Sigmoid colon (tissue), 7 donors: ENCODE results near the gene ZNF211. TPM values are rescaled to one million over a fixed set of nuclear protein-coding genes. Genes with fewer than 3 reads are reported as not detected.

Experiments
- DNase-seq: peaks from one replicate; pipeline ENCODE4 v3.0.0-alpha.2; 2019
- H3K27ac ChIP-seq, 4 donors: fragments of 200-600 bp; sonication (generic); one replicate each; pipeline ENCODE4 v1.5.1; 2016 to 2019; ENCODE audit warnings: mild to moderate bottlenecking in 1 of 4
- H3K27me3 ChIP-seq, 3 donors: fragments of 200-600 bp; sonication (generic); one replicate each; pipeline ENCODE4 v1.5.1; 2019; ENCODE audit warnings: mild to moderate bottlenecking in 1 of 3
- H3K36me3 ChIP-seq, 4 donors: fragments of 200-600 bp; sonication (generic); one replicate each; pipeline ENCODE4 v1.5.1; 2016 to 2019
- H3K4me1 ChIP-seq, 4 donors: fragments of 200-600 bp; sonication (generic); one replicate each; pipeline ENCODE4 v1.5.1; 2017 to 2019
- H3K4me3 ChIP-seq, 4 donors: fragments of 200-600 bp; sonication (generic); one replicate each; pipeline ENCODE4 v1.5.1; 2017 to 2019; ENCODE audit warnings: mild to moderate bottlenecking in 2 of 4, moderate library complexity in 1 of 4
- H3K9me3 ChIP-seq, 4 donors: fragments of 200-600 bp in 3 of 4; sonication (generic) in 3 of 4; one replicate each; pipeline versions ENCODE4 v1.5.1 to v1.6.1; 2013 to 2019
- CTCF ChIP-seq, 4 experiments: fragments of 450-650 bp in 3 of 4; fragments of 200-600 bp in 1 of 4; IDR thresholded peaks; one replicate each; pipeline ENCODE4 v1.5.1; 2016 to 2019; ENCODE audit warnings: antibody characterized with exemption in 4 of 4, mild to moderate bottlenecking in 3 of 4, moderate library complexity in 2 of 4
- EP300 ChIP-seq, 4 donors: sonication (generic); formaldehyde crosslinking; IDR thresholded peaks; one replicate each; pipeline ENCODE4 v1.6.1; 2017; ENCODE audit warnings: antibody characterized with exemption in 4 of 4
- POLR2A ChIP-seq, 2 donors: fragments of 450-650 bp; IDR thresholded peaks; one replicate each; pipeline ENCODE4 v1.6.1; 2016; ENCODE audit warnings: antibody characterized with exemption in 2 of 2, mild to moderate bottlenecking in 2 of 2, moderate library complexity in 2 of 2
- POLR2AphosphoS5 ChIP-seq, 4 donors: sonication (generic); formaldehyde crosslinking; IDR thresholded peaks; one replicate each; pipeline ENCODE4 v1.6.1; 2017; ENCODE audit warnings: antibody characterized with exemption in 4 of 4
- WGBS, 2 donors: extraction: QIAGEN DNeasy Blood & Tissue Kit; methylation state at CpG; one replicate each; pipeline ENCODE4 v1.1.7; 2013; 5-methylcytosine and 5-hydroxymethylcytosine counted together
- intact Hi-C: fragments of 100-400 bp; cut with DNase I; formaldehyde crosslinking; loops from one replicate; pipeline ENCODE4 v1.15.1; 2023
- polyA plus RNA-seq, 3 donors: library from polyadenylated mRNA; stranded (reverse); fragments of 200-250 nt; gene quantifications; one replicate each; pipeline ENCODE4 v1.2.3, GENCODE V29; 2013
- total RNA-seq, 4 donors: library from RNA; depleted of rRNA; stranded (reverse); fragments of >200 nt; gene quantifications; one replicate each; pipeline ENCODE4 v1.1.0, GENCODE V29; 2016
- donor health status: healthy with polysubstance abuse.
- donor health status: Bipolar disorder and iron deficiency.
- donor health status: healthy.

The ZNF211 gene
- total and polyA plus RNA-seq, 7 donors, result 1.8 to 14.4 (median 11.8) TPM

DNA sequence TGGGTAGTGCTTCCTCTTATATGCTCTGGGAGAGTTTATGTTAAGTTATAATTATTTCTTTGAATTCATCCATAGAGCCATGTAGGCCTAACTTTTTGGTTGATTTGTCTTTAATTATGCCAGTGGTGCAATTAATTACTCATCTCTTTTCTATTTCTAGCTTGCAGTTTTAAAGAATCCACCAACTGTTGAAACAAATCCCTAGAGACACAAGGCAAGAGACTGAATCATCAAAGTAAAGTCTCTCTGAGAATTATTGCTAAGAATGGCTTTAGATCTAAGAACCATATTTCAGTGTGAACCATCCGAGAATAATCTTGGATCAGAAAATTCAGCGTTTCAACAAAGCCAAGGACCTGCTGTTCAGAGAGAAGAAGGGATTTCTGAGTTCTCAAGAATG, 42.9 kb downstream of the ZNF211 start:
- WGBS, 2 donors, result 71 to 80% methylated on average over 2 of the region's 2 CpGs
- no peaks in the 10 kb centered on the region for H3K36me3 ChIP-seq
- no peak for TF ChIP-seq EP300 (IDR thresholded peaks at IDR 0.05)
- TF ChIP-seq POLR2A (IDR thresholded peaks at IDR 0.05), result no peak
- TF ChIP-seq POLR2AphosphoS5 (IDR thresholded peaks at IDR 0.05), result no peak
- TF ChIP-seq CTCF (IDR thresholded peaks at IDR 0.05), result no peak
- no peaks in the 10 kb centered on the region for H3K27me3 ChIP-seq
- no peak for DNase-seq
- H3K4me3 ChIP-seq, result no peak overlapping the region
- H3K9me3 ChIP-seq, result peaks cover 0 to 3% (median 0%) of the 10 kb centered on the region in 4 donors
- intact Hi-C loops, result no loop called here
- H3K4me1 ChIP-seq, result no peaks in the 10 kb centered on the region
- H3K27ac ChIP-seq, result no peak overlapping the region

- Histone ChIP-seq H3K9me3 (peaks cover 6 to 37% (median 22%) of the 10 kb centered on the region in 4 donors), H3K4me3 (peak overlapping the region; percentile 76 to 86 (median 82)), H3K4me1 (peaks cover 0 to 18% (median 12%) of the 10 kb centered on the region in 4 donors), H3K36me3 (peaks cover 0 to 39% (median 32%) of the 10 kb centered on the region in 4 donors), H3K27me3 (no peaks in the 10 kb centered on the region), H3K27ac (peak overlapping the region; percentile 18 to 72 (median 56))
- peak; percentile 61 for DNase-seq
- WGBS, 2 donors, result 5 to 8% methylated on average over 19 of the region's 19 CpGs
- intact Hi-C loops, result no loop called here
- no peak for TF ChIP-seq EP300 (IDR thresholded peaks at IDR 0.05)
- TF ChIP-seq CTCF (IDR thresholded peaks at IDR 0.05), result no peak
- no peak for TF ChIP-seq POLR2A (IDR thresholded peaks at IDR 0.05)
- TF ChIP-seq POLR2AphosphoS5 (IDR thresholded peaks at IDR 0.05), result no peak
These were observed 49.3 kb downstream of the ZNF211 start for GRCh38 chr19:57682226-57682766.

- no peaks in the 10 kb centered on the region for H3K27me3 ChIP-seq
- no peak for TF ChIP-seq POLR2A (IDR thresholded peaks at IDR 0.05)
- no peak for TF ChIP-seq EP300 (IDR thresholded peaks at IDR 0.05)
- no peak for TF ChIP-seq POLR2AphosphoS5 (IDR thresholded peaks at IDR 0.05)
- TF ChIP-seq CTCF (IDR thresholded peaks at IDR 0.05), result no peak
- H3K4me1 ChIP-seq, result peaks cover 0 to 18% (median 12%) of the 10 kb centered on the region in 4 donors
- WGBS, 2 donors, result 97 to 99% methylated on average over 3 of the region's 3 CpGs
- DNase-seq, result peak; percentile 12
- peaks cover 0 to 53% (median 35%) of the 10 kb centered on the region in 4 donors for H3K36me3 ChIP-seq
- H3K4me3 ChIP-seq, result no peak overlapping the region
- intact Hi-C loops, result no loop called here
- peaks cover 23 to 71% (median 44%) of the 10 kb centered on the region in 4 donors for H3K9me3 ChIP-seq
- no peak overlapping the region for H3K27ac ChIP-seq
These were observed 53.8 kb downstream of the ZNF211 start for GRCh38 chr19:57686727-57687126.

GRCh38 chr19:57687363-57688010, 54.5 kb downstream of the ZNF211 start:
- intact Hi-C loops, result no loop called here
- TF ChIP-seq CTCF (IDR thresholded peaks at IDR 0.05) (no peak), EP300 (IDR thresholded peaks at IDR 0.05) (no peak), POLR2A (IDR thresholded peaks at IDR 0.05) (no peak), POLR2AphosphoS5 (IDR thresholded peaks at IDR 0.05) (no peak)
- peak; percentile 6 for DNase-seq
- Histone ChIP-seq H3K36me3 (peaks cover 0 to 53% (median 35%) of the 10 kb centered on the region in 4 donors), H3K27ac (no peak overlapping the region), H3K9me3 (peaks cover 23 to 71% (median 47%) of the 10 kb centered on the region in 4 donors), H3K27me3 (no peaks in the 10 kb centered on the region), H3K4me1 (peaks cover 0 to 14% (median 10%) of the 10 kb centered on the region in 4 donors), H3K4me3 (no peak overlapping the region)
- 98% methylated on average over 12 of the region's 12 CpGs for WGBS, 2 donors
